Large intestine (tissue), 3 donors: ENCODE results near the gene BCAS4. TPM values are rescaled to one million over a fixed set of nuclear protein-coding genes. Genes with fewer than 3 reads are reported as not detected.
"Not testable (repeated sequence)": the region's sequence is repeated elsewhere in the genome, so short reads cannot be mapped to it uniquely, and the experiment has no call there.

Source experiments
- DNase-seq, 2 donors: peaks; one replicate each; pipeline versions ENCODE4 v3.0.0 to v3.0.0-alpha.2; 2013
- H3K27ac ChIP-seq: one replicate; pipeline ENCODE4 v1.5.1; 2013; ENCODE audit warnings: low read length
- H3K27me3 ChIP-seq: 2 replicates; pipeline ENCODE4 v1.6.1; 2013; ENCODE audit warnings: low read length; ENCODE audit not compliant: control insufficient read depth, insufficient read depth
- H3K36me3 ChIP-seq: 2 replicates; pipeline ENCODE4 v1.6.1; 2013; ENCODE audit warnings: low read length; ENCODE audit not compliant: control insufficient read depth, insufficient read depth
- H3K4me1 ChIP-seq: one replicate; pipeline ENCODE4 v1.6.1; 2013; ENCODE audit warnings: low read length; ENCODE audit not compliant: control insufficient read depth, insufficient read depth
- H3K4me3 ChIP-seq: one replicate; pipeline ENCODE4 v1.5.1; 2013; ENCODE audit warnings: low read length
- H3K9me3 ChIP-seq: one replicate; pipeline ENCODE4 v1.6.1; 2013; ENCODE audit warnings: mild to moderate bottlenecking, low read depth, low read length, moderate library complexity; ENCODE audit not compliant: control insufficient read depth
- WGBS: methylation state at CpG from one replicate; pipeline ENCODE4 v1.1.5; 2013; ENCODE audit warnings: low lambda C conversion rate; ENCODE audit not compliant: insufficient coverage; 5-methylcytosine and 5-hydroxymethylcytosine counted together
- polyA plus RNA-seq: library from polyadenylated mRNA; unstranded; fragments of 120-200 nt; gene quantifications from one replicate; pipeline ENCODE4 v1.2.1, GENCODE V29; 2013

The BCAS4 gene
- polyA plus RNA-seq, 1 donor = 3.4 TPM

DNA sequence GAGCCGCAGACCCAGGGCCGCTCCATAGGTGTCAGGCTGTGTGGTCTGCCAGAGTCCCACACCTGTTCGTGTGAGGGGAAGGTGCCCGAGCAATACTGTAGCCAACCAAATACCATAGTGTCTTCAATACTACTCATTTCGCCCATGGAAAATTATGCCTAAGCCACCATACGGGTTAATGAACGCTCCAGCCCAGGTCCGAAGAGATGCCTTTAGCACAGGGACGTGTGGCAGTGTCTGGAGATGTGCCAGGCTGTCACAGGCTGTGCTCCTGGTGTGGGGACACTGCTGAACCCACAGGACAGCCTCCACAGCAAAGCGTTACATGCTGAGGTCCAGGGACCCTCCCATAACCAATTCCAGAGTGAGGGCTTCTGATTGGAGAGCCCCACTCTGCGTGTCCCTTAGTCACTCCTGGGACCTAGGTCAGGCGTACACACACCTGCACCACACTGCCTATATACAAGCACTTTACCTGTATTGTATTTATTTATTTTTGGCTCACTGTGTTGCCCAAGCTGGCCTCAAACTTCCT lies 25.2 kb upstream of the BCAS4 start:
- not testable (repeated sequence) for DNase-seq, H3K9me3 ChIP-seq
- no CpG with 5 or more reads among the region's 12 CpGs for WGBS

DNA sequence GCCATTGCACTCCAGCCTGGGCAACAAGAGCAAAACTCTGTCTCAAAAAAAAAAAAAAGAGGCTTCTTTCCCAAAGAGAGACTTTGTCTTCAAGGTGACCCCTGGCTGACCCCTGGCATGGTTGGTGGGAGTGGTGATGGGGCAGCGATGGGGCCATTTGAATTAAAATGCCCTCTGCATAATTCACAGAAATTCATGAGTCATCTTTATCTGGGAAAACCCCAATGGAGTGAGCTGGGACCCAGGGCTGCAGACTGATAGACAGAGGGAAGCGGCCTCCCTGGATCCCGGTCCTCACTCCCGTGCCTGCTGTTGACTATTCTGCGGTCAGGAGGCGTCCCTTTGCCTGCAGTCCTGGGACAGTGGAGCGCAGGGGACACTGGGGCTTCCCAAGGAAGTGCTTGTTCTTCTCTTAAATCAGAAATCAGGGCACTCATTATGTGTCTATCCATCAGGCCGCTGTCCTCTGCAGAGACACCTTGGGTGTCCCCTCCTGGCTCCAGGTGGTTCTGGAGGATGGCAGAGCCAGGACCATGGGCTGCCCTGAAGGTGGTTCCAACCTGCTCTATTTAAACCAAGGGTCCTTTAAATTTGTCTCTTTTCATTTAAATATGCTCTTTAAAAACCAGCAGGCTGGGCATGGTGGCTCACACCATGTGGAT lies 23.3 kb upstream of the BCAS4 start:
- H3K27me3 ChIP-seq, DNase-seq, H3K27ac ChIP-seq, H3K4me1 ChIP-seq, H3K9me3 ChIP-seq, H3K4me3 ChIP-seq, H3K36me3 ChIP-seq: not testable (repeated sequence)
- WGBS = no CpG with 5 or more reads among the region's 8 CpGs

More for the DNA sequence above, 25.2 kb upstream of the BCAS4 start:
- H3K4me3 ChIP-seq, H3K4me1 ChIP-seq, H3K36me3 ChIP-seq, H3K27ac ChIP-seq, H3K27me3 ChIP-seq: not testable (repeated sequence)

DNA sequence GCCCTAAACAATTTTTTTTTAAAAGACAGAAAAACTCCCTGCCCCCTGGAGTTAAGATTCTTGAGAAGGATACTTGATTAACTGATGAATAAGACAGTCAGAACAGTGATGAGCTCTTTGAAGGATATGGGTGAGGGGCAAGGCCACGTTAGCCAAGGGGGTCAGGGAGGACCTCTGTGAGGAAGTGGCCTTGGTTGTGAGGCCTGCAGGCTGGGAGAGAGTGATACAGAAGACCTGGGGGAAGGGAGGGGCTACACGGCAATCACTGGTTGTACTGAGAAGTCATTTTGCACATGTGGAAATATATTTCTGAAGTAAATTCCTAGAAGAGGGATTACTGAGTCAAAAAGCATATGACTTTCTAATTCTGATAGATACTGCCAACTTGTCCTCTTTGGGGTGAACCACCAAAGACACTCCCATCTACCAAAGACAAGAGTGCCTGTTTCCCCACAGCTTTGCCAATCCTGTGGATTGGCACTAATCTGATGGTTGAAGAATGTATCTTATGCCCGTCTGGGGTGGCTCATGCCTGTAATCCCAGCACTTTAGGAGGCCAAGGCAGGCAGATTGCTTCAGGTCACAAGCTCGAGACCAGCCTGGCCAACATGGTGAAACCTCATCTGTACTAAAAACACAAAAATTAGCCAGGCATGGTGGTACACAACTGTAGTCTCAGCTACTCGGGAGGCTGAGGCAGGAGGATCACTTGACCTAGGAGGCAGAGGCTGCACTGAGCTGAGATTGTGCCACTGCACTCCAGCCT lies 22.3 kb upstream of the BCAS4 start:
- no peak for DNase-seq
- no peak overlapping the region for H3K27ac ChIP-seq
- WGBS = 100% methylated on average over 1 of the region's 5 CpGs
- no peak overlapping the region for H3K4me3 ChIP-seq
- peaks cover 4% of the 10 kb centered on the region for H3K4me1 ChIP-seq
- H3K27me3 ChIP-seq = no peaks in the 10 kb centered on the region
- no peaks in the 10 kb centered on the region for H3K9me3 ChIP-seq
- no peaks in the 10 kb centered on the region for H3K36me3 ChIP-seq

DNA sequence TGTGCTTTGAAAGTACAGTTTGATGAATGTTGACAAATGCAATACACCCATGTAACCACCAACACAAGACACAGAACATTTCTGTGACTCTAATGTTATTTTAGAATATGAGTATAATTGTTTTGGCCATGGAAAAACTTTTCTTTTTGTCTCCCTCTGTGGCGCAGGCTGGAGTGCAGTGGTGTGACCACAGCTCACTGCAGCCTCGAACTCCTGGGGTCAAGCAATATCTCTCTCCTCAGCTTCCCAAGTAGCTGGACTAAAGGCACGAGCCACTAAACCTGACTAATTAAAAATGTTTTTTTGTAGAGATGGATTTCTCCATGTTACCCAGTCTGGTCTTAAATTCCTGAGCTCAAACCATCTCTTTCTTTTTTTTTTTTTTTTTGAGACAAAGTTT lies 20.3 kb upstream of the BCAS4 start:
- H3K27me3 ChIP-seq = no peaks in the 10 kb centered on the region
- no peak overlapping the region for H3K27ac ChIP-seq
- no peaks in the 10 kb centered on the region for H3K9me3 ChIP-seq
- H3K4me1 ChIP-seq = no peaks in the 10 kb centered on the region
- no peak overlapping the region for H3K4me3 ChIP-seq
- H3K36me3 ChIP-seq = no peaks in the 10 kb centered on the region
- no peak for DNase-seq
- no CpG with 5 or more reads among the region's 3 CpGs for WGBS

DNA sequence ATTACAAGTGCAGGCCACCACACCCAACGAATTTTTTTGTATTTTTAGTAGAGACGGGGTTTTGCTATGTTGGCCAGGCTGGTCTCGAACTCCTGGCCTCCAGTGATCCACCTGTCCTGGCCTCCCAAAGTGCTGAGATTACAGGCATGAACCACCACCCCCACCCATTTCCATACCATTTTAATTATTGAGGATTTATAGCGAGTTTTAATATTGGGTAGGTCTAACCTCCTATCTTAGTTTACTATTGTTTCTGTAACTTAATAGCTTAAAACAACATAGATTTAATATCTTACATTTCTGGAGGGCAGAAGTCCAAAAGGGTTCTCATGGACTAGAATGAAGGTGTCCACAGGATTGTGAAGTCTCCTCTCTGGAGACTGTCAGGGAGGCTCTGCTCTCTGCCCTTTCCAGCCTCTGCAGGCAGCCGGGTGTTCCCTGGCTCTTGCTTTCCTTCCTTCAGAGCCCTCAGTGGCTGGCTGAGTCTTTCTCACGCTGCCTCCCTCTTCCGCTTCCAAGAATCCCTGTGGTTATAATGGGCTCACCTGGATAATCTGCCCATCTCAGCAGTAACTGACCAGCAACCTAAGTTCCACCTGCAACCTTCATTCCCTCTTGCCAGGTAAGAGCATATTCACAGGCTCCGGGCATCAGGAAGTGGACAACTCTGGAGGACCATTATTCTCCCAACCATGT lies 18.6 kb upstream of the BCAS4 start:
- no CpG with 5 or more reads among the region's 8 CpGs for WGBS
- no peaks in the 10 kb centered on the region for H3K27me3 ChIP-seq

DNA sequence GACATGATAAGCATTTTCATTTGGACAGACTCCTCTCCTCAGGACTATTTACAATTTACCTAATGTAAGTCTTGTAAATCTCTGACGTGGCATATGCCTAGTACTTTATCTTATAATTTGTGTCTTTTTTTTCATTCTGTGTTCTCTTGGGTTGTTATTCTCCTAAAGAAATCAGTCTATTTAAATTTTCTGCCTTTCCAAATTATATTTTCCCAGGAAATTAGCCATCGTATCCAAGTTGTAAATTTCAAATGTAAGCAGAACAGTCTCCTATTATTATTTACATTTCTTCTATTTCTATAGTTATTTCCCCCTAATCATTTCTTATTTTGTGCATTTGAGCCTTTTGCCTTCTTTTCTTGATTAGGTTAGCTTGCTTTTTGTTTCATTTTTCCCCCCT lies 17.5 kb upstream of the BCAS4 start:
- 75% methylated on average over 2 of the region's 2 CpGs for WGBS
- Histone ChIP-seq H3K4me1 (no peaks in the 10 kb centered on the region), H3K4me3 (no peak overlapping the region), H3K9me3 (no peaks in the 10 kb centered on the region), H3K27ac (no peak overlapping the region), H3K36me3 (no peaks in the 10 kb centered on the region), H3K27me3 (no peaks in the 10 kb centered on the region)
- DNase-seq = no peak

More for the DNA sequence above, 18.6 kb upstream of the BCAS4 start:
- no peak for DNase-seq
- H3K4me1 ChIP-seq = no peaks in the 10 kb centered on the region
- no peak overlapping the region for H3K27ac ChIP-seq
- no peak overlapping the region for H3K4me3 ChIP-seq
- no peaks in the 10 kb centered on the region for H3K9me3 ChIP-seq
- no peaks in the 10 kb centered on the region for H3K36me3 ChIP-seq

DNA sequence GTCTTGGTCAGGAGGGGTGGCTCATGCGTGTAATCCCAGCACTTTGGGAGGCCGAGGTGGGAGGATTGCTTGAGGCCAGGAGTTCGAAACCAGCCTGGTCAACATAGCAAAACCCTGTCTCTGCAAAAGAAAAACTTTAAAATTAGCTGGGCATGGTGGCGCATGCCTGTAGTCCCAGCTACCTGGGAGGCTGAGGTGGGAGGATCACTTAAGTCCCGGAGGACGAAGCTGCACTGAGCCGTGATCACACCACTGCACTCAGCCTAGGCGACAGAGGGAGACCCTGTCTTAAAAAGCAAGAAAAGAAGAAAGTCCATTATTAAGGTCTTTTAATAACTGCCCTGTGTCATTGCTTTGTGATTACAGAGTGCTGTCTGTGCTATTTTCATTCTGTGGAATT lies 15.9 kb upstream of the BCAS4 start:
- WGBS = no CpG with 5 or more reads among the region's 8 CpGs
- not testable (repeated sequence) for H3K4me1 ChIP-seq, H3K27ac ChIP-seq, H3K36me3 ChIP-seq, DNase-seq, H3K9me3 ChIP-seq, H3K27me3 ChIP-seq, H3K4me3 ChIP-seq

DNA sequence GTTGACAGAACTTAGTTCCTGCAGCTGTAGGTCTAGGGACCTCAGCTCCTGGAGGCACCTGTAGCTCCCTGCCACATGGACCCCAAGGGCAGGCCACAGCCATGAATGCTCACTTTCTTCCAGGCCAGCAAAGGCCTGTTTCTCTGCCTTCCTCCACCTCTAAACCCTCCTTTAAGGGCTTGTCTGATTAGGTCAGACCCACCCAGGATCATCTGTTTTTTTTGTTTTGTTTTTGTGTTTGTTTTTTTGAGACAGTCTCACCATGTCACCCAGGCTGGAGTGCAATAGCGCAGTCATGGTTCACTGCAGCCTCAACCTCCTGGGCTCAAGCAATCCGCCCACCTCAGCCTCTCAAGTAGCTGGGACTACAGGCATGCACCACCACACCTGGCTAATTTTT lies 11.5 kb upstream of the BCAS4 start:
- H3K36me3 ChIP-seq = no peaks in the 10 kb centered on the region
- WGBS = no CpG with 5 or more reads among the region's 2 CpGs
- H3K9me3 ChIP-seq = no peaks in the 10 kb centered on the region
- DNase-seq = no peak
- H3K27ac ChIP-seq = no peak overlapping the region
- H3K4me3 ChIP-seq = no peak overlapping the region
- H3K4me1 ChIP-seq = peaks cover 4% of the 10 kb centered on the region
- H3K27me3 ChIP-seq = no peaks in the 10 kb centered on the region

DNA sequence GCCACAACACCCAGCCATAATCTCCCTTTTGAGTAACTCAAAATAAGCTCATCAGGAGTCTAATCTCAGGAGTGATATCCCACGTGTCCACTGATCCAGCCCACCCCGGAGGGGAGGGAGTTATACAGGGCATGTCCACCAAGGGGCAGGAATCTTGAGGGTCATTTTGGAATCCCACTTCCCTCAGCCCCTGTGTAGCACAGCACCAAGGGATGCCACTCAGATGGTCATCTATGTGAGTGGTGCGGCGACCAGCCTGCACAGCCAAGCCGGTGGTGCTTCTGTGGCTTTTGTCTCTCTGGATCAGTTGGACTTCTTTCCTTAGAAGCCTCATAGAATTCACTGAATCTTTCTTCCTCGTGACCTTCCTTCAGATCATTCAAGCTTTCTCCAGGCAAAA lies 11.0 kb upstream of the BCAS4 start:
- DNase-seq = no peak
- no peak overlapping the region for H3K4me3 ChIP-seq
- no peak overlapping the region for H3K27ac ChIP-seq
- H3K27me3 ChIP-seq = no peaks in the 10 kb centered on the region
- H3K4me1 ChIP-seq = peaks cover 9% of the 10 kb centered on the region
- no peaks in the 10 kb centered on the region for H3K9me3 ChIP-seq
- H3K36me3 ChIP-seq = no peaks in the 10 kb centered on the region
- no CpG with 5 or more reads among the region's 6 CpGs for WGBS

DNA sequence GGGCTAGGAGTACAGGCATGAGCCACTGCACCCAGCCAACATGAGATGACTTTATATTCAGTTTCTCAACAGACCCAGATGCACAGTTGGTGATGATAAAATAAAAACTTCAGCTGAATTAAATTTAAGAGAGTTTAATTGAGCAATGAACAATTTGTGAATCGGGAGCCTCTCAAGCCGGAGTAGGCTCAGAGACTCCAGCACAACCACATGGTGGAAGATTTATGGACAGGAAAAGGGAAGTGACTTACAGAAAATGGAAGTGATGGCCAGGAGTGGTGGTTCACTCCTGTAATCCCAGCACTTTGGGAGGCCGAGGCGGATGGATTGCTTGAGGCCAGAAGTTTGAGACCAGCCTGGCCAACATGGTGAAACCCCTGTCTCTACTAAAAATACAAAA lies 10.4 kb upstream of the BCAS4 start:
- H3K4me3 ChIP-seq = no peak overlapping the region
- no peaks in the 10 kb centered on the region for H3K9me3 ChIP-seq
- no peak for DNase-seq
- H3K27ac ChIP-seq = no peak overlapping the region
- 90% methylated on average over 2 of the region's 4 CpGs for WGBS
- peaks cover 10% of the 10 kb centered on the region for H3K4me1 ChIP-seq
- H3K36me3 ChIP-seq = no peaks in the 10 kb centered on the region
- H3K27me3 ChIP-seq = no peaks in the 10 kb centered on the region
